NCI-H2196 treated with DMSO at 0.1 percent for 48 hours (cell line): Measurements from ENCODE around the gene CAMKMT.
A peak's percentile ranks its signal among the peaks of the same experiment; 100 is the strongest.
"Not testable (repeated sequence)": the region's sequence is repeated elsewhere in the genome, so short reads cannot be mapped to it uniquely, and the experiment has no call there.

Source experiments
- DNase-seq: peaks from one replicate; lab custom pipeline; 2025; ENCODE audit not compliant: unreplicated experiment; lab: John Stamatoyannopoulos, UW

The CAMKMT gene

GRCh38 chr2:44580875-44581515 is 219.2 kb downstream of the CAMKMT start:
- no peak for DNase-seq

- DNase-seq, result no peak
Observed at GRCh38 chr2:44582363-44583008, 220.7 kb downstream of the CAMKMT start.

- DNase-seq, result not testable (repeated sequence)
Observed at GRCh38 chr2:44595615-44596014, 233.9 kb downstream of the CAMKMT start.

GRCh38 chr2:44596537-44597320 is 235.0 kb downstream of the CAMKMT start:
- DNase-seq, result no peak

- DNase-seq, result no peak
Observed at GRCh38 chr2:44598330-44599119, 236.8 kb downstream of the CAMKMT start.

GRCh38 chr2:44599130-44599529 is 237.4 kb downstream of the CAMKMT start:
- no peak for DNase-seq

GRCh38 chr2:44602446-44602845 is 240.7 kb downstream of the CAMKMT start:
- DNase-seq, result no peak

GRCh38 chr2:44605511-44605910 is 243.8 kb downstream of the CAMKMT start:
- no peak for DNase-seq

GRCh38 chr2:44612276-44612675 is 250.5 kb downstream of the CAMKMT start:
- DNase-seq, result no peak

- no peak for DNase-seq
Observed at GRCh38 chr2:44614940-44615339, 253.2 kb downstream of the CAMKMT start.

GRCh38 chr2:44615950-44616518 is 254.3 kb downstream of the CAMKMT start:
- DNase-seq, result no peak

- DNase-seq, result no peak
Observed at GRCh38 chr2:44616667-44617155, 255.0 kb downstream of the CAMKMT start.

GRCh38 chr2:44618251-44619023 is 256.7 kb downstream of the CAMKMT start:
- DNase-seq, result no peak

- DNase-seq, result no peak
Observed at GRCh38 chr2:44620189-44620990, 258.6 kb downstream of the CAMKMT start.

- DNase-seq, result peak; percentile 59
Observed at GRCh38 chr2:44623622-44624351, 262.0 kb downstream of the CAMKMT start.

GRCh38 chr2:44628297-44628696 is 266.6 kb downstream of the CAMKMT start:
- DNase-seq, result no peak

- DNase-seq, result no peak
Observed at GRCh38 chr2:44632931-44633689, 271.4 kb downstream of the CAMKMT start.

- no peak for DNase-seq
Observed at GRCh38 chr2:44635725-44636124, 274.0 kb downstream of the CAMKMT start.
